ENCODE data around the gene ARMC9. TPM values are rescaled to one million over a fixed set of nuclear protein-coding genes. Genes with fewer than 3 reads are reported as not detected.

The ARMC9 gene
- total and polyA plus RNA-seq, 2 donors from 2014 or later = 7.3 to 18.2 TPM

GRCh38 chr2:231293163-231293562, 94.7 kb downstream of the ARMC9 start:
- H3K9me3 ChIP-seq (ENCODE audit: control insufficient read depth in 2 of 3, insufficient read depth in 1 of 3, low read length in 3 of 3) = no peaks in the 10 kb centered on the region
- no peak overlapping the region for H3K4me3 ChIP-seq (ENCODE audit: low read length in 3 of 3)
- no peak overlapping the region for H3K27ac ChIP-seq (ENCODE audit: low read depth in 2 of 2, low read length in 2 of 2)
- FAIRE-seq (no peak), DNase-seq (no peak)
- no peak overlapping the region for H3K9ac ChIP-seq (ENCODE audit: low read length in 3 of 3)
- H3K27me3 ChIP-seq (ENCODE audit: control insufficient read depth, insufficient read depth, low read length) = no peaks in the 10 kb centered on the region
- TF ChIP-seq CTCF (IDR thresholded peaks at IDR 0.05; ENCODE audit: borderline replicate concordance, extremely low read depth, insufficient read depth) = no peak
- intact Hi-C loops (cut with DNase I) = no loop called here
- no peaks in the 10 kb centered on the region for H3K4me1 ChIP-seq (ENCODE audit: control insufficient read depth in 2 of 3, insufficient read depth in 2 of 3, low read depth in 1 of 3, low read length in 3 of 3)
- H3K36me3 ChIP-seq (ENCODE audit: control insufficient read depth in 2 of 3, insufficient read depth in 3 of 3, low read length in 3 of 3) = peaks cover 0 to 2% (median 0%) of the 10 kb centered on the region in 3 donors

GRCh38 chr2:231294116-231294515, 95.7 kb downstream of the ARMC9 start:
- Histone ChIP-seq H3K27me3 (ENCODE audit: control insufficient read depth, insufficient read depth, low read length) (no peaks in the 10 kb centered on the region), H3K36me3 (ENCODE audit: control insufficient read depth in 2 of 3, insufficient read depth in 3 of 3, low read length in 3 of 3) (no peaks in the 10 kb centered on the region), H3K9ac (ENCODE audit: low read length in 3 of 3) (no peak overlapping the region), H3K4me1 (ENCODE audit: control insufficient read depth in 2 of 3, insufficient read depth in 2 of 3, low read depth in 1 of 3, low read length in 3 of 3) (no peaks in the 10 kb centered on the region), H3K4me3 (ENCODE audit: low read length in 3 of 3) (no peak overlapping the region), H3K27ac (ENCODE audit: low read depth in 2 of 2, low read length in 2 of 2) (no peak overlapping the region), H3K9me3 (ENCODE audit: control insufficient read depth in 2 of 3, insufficient read depth in 1 of 3, low read length in 3 of 3) (no peaks in the 10 kb centered on the region)
- no peak for TF ChIP-seq CTCF (IDR thresholded peaks at IDR 0.05; ENCODE audit: borderline replicate concordance, extremely low read depth, insufficient read depth)
- intact Hi-C loops (cut with DNase I) = no loop called here
- DNase-seq (no peak), FAIRE-seq (no peak)

GRCh38 chr2:231294571-231295362, 96.3 kb downstream of the ARMC9 start:
- intact Hi-C loops (cut with DNase I) = no loop called here

More at GRCh38 chr2:231294571-231295362, 96.3 kb downstream of the ARMC9 start:
- no peak overlapping the region for H3K27ac ChIP-seq (ENCODE audit: low read depth in 2 of 2, low read length in 2 of 2)
- no peak overlapping the region for H3K9ac ChIP-seq (ENCODE audit: low read length in 3 of 3)
- no peak overlapping the region for H3K4me3 ChIP-seq (ENCODE audit: low read length in 3 of 3)
- no peaks in the 10 kb centered on the region for H3K27me3 ChIP-seq (ENCODE audit: control insufficient read depth, insufficient read depth, low read length)
- no peaks in the 10 kb centered on the region for H3K9me3 ChIP-seq (ENCODE audit: control insufficient read depth in 2 of 3, insufficient read depth in 1 of 3, low read length in 3 of 3)
- H3K4me1 ChIP-seq (ENCODE audit: control insufficient read depth in 2 of 3, insufficient read depth in 2 of 3, low read depth in 1 of 3, low read length in 3 of 3) = no peaks in the 10 kb centered on the region
- DNase-seq (no peak), FAIRE-seq (no peak)
- TF ChIP-seq CTCF (IDR thresholded peaks at IDR 0.05; ENCODE audit: borderline replicate concordance, extremely low read depth, insufficient read depth) = no peak
- H3K36me3 ChIP-seq (ENCODE audit: control insufficient read depth in 2 of 3, insufficient read depth in 3 of 3, low read length in 3 of 3) = no peaks in the 10 kb centered on the region
